NOMO-1 treated with dmso at 0.1 percent for 144 hours (cell line): Measurements from ENCODE around the gene NKX2-3.

ENCODE experiments used
- DNase-seq: peaks from one replicate; lab custom pipeline; 2025; ENCODE audit not compliant: unreplicated experiment; lab: John Stamatoyannopoulos, UW

Gene NKX2-3

GRCh38 chr10:99526861-99527504, 5.8 kb upstream of the NKX2-3 start:
- DNase-seq = no peak

GRCh38 chr10:99527526-99528493, 4.9 kb upstream of the NKX2-3 start:
- no peak for DNase-seq

GRCh38 chr10:99528494-99529441, 4.0 kb upstream of the NKX2-3 start:
- DNase-seq = no peak

DNA sequence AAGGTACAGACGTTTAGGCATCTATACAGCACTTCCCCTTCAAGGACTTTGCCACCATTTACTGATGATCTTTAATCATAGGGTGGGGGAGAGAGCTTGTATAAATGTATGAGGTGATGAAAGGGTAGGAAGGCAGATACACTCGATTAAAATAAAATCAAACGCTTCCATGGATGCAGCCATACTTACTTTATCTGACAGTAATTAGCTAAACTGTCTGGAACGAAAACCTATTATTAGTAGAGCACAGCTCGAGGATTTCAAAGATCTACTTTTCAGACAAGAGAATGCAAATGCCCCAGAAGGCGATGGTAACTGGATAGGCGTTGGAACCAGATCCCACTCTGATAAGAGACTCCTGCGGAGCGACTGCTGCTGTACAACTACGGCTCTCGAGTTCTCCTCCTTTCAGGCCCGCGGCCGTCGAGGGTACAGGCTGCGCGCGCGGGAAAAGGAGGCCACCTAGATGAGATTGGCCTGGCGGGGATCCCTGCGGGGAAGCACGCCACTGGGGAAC, 3.1 kb upstream of the NKX2-3 start:
- no peak for DNase-seq

GRCh38 chr10:99530108-99531025, 2.4 kb upstream of the NKX2-3 start:
- DNase-seq = no peak

- no peak for DNase-seq
Observed at GRCh38 chr10:99531026-99531695, 1.6 kb upstream of the NKX2-3 start.

DNA sequence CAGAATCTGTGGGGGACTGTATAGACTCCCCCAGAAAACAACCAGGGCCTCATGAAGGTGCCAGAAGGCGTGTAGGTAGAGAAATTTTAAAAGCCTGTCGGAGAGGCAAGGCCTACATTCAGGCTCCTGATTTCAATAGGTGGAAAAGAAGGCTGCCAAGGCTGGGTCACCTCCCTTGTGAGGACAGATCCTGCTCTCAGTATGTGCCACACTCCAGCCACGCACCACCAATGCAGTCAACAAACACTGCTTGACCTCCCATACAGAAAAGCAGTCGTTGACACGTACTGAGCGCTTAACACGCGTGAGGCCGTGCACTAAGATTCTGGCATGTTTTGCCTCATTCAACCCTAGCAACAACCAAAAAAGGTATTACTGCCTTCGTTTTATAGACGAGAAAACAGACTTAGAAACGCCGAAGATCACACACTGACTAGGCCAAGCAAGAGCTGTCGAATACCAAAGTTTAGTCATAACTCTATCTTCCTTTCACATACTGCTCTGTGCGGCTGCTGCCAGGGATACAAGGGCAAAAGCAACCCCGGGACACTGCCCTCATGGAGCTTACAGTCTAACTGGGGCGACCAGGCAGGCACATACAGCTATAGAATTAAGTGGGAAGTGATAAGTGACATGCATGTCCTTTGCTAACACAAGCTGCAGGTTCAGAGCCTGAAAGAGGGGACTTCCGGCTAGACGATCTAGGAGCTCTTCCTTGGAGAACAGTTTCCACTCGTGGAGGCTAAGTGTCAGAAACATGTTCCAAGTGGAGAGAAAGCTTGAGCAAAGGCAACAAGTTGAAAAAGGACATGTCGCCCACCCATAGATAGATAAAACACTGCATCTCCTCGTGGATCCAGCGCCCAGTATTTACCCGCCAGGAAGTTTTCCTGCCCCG, 797 bp upstream of the NKX2-3 start:
- no peak for DNase-seq

DNA sequence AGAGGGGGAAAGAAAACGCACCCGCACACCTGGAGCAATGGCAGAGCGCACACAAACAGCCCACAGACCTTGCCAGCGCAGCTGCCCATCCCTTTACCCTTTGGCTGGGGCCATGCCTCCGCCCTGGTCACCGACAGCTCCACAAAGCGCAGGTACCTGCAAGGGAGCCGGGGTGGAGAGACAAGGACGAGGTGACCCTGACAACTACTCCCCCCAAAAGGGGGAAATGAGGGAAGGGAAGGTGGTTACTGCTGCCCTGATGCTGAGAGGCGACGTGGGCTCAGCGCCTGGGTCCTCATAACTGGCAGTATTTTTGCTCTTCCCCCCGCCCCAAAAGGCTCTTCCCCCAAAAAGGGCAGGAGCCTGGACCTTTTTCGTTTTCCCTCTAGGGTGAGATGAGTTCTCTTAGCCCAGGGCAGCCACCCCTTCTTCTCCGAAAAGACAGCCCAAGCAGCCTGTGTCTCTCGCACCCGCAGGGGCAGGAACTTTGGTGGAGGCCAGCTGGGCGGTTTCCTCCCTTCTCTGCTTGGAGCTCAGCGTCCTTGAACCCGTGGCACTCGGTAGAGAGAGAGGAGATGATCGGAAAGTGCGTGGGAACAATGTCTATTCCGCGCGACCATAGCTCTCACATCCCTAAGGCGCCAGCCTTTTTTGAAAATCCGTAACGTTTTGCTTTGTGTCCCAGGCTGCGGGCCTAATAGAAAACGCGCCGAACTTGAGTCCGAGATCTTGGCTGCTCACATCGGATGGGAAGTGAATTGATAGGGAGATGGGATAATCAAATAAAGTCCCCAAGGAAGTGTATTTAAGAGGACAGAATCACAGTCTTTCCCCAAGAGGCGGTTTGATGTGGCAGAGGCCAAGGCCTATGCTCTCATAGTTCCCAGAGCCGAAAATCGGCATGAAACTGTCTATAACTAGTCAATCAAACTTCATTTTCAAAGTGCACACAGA, 1.0 kb downstream of the NKX2-3 start:
- DNase-seq = no peak

GRCh38 chr10:99534450-99534938, 1.8 kb downstream of the NKX2-3 start:
- no peak for DNase-seq

DNA sequence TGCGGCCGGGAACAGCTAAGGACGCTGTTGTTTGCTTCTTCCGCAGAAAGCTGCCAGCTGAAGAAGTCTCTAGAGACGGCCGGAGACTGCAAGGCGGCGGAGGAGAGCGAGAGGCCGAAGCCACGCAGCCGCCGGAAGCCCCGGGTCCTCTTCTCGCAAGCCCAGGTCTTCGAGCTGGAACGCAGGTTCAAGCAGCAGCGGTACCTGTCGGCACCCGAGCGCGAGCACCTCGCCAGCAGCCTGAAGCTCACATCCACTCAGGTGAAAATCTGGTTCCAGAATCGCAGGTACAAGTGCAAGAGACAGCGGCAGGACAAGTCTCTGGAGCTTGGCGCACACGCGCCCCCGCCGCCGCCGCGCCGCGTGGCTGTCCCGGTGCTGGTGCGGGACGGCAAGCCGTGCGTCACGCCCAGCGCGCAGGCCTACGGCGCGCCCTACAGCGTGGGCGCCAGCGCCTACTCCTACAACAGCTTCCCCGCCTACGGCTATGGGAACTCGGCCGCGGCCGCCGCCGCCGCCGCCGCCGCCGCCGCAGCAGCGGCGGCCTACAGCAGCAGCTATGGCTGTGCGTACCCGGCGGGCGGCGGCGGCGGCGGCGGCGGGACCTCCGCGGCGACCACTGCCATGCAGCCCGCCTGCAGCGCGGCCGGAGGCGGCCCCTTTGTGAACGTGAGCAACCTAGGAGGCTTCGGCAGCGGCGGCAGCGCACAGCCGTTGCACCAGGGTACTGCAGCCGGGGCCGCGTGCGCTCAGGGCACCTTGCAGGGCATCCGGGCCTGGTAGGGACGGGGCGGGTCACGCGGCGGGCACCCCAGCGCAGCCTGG, 2.4 kb downstream of the NKX2-3 start:
- no peak for DNase-seq

DNA sequence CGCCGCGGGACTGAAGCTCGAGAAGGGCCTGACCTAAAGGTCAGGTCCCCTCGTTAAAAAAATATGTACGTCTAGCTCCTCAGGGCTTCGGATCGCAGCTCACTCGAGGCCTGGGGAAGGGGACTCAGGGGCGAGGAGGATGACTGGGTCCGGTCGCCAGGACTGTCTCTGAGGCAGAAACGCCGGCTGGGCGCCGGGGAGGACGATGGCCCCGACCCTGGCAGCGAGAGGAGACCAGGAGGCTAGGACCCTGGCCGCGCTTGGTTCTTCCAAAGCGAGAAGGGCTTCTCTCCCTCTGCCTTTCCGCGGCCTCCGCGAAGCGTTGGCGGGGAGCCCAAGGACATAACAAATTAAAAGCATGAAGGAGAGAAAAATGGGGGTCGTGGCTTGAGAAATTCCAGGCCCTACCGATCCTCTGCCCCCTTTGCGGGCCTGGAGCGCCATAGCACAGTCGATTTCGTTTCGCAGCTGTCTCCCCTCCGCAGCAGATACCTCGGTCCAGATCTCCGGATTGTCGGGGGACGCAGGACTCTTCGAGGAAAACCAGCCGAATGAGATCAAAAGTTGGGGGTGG, 3.1 kb downstream of the NKX2-3 start:
- DNase-seq = no peak

DNA sequence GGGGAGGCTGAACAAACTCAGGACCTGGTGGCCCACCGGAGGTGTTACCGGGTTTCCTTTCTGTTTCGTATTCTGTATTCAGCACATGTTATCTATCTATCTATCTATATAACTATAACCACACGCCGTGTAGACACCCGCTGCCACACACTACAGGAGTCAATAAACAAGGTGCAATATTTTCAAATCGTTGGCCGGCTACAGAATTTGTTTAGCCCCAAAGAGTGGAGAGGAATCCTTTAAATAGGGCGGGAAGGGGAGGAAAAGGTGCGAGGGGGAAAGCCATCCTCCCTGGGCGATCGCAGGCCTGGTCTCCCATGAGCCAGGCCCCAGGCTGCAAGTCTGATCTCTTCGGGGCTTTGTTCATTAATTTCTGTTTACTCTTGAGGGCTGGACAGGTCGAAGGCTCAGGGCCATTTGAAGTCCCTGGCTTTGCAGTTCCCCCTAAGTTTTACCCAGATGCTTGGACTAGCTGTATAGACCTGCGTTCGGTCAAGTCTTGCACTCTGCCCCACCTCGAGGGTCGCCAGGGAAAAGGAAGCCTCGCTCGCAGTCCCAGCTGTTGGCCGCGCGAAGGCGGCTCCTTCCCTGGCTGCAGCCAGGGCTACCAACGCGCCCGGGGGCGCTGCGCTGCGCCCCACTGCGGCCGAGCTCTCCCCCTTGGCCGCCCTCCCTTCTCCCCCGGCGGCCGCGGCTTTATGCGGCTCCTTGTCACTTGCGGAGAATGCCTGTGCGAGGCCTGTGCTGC, 3.8 kb downstream of the NKX2-3 start:
- no peak for DNase-seq

- DNase-seq = no peak
Observed at GRCh38 chr10:99537086-99537988, 4.6 kb downstream of the NKX2-3 start.
